Ishikawa (cell line): Measurements from ENCODE around the gene SESN1.

Experiments used
- CEBPB ChIP-seq: IDR thresholded peaks from 2 replicates; pipeline ENCODE4 v1.6.1; 2012
- CREB1 ChIP-seq: IDR thresholded peaks from 2 replicates; pipeline ENCODE4 v1.6.1; 2012; ENCODE audit warnings: low read depth
- EP300 ChIP-seq: IDR thresholded peaks from 2 replicates; pipeline ENCODE4 v1.6.1; 2012; ENCODE audit warnings: borderline replicate concordance
- FOXM1 ChIP-seq: IDR thresholded peaks from 2 replicates; pipeline ENCODE4 v1.6.1; 2012; ENCODE audit warnings: low read depth, borderline replicate concordance
- TF ChIP-seq, protein P1 (sequence below): IDR thresholded peaks from 2 replicates; pipeline ENCODE4 v1.6.1; 2012

The SESN1 gene

DNA sequence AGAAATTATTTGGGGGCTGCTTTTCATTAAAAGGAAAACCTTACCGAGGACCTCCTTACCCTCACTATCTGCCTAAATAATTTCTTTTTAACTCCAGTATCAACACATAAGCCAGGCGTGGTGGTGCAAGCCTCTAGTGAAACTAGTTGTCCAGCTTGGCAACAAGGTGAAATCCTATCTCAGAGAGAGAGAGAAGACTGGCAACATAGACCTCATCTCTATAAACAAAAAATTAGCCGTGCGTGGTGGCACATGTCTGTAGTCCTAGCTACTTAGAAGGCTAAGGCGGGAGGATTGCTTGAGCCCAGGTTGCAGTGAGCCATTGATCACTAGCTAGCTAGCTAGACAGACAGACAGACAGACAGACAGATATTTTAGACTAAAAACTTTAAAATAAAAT lies 153.9 kb downstream of the SESN1 start:
- TF ChIP-seq CREB1: no peak

- TF ChIP-seq EP300 (no peak), CREB1 (no peak), FOXM1 (no peak), CEBPB (no peak)
- TF ChIP-seq, protein P1, sequence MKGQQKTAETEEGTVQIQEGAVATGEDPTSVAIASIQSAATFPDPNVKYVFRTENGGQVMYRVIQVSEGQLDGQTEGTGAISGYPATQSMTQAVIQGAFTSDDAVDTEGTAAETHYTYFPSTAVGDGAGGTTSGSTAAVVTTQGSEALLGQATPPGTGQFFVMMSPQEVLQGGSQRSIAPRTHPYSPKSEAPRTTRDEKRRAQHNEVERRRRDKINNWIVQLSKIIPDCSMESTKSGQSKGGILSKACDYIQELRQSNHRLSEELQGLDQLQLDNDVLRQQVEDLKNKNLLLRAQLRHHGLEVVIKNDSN: no peak
Observed at GRCh38 chr6:108937170-108937569, 157.5 kb downstream of the SESN1 start.
